Natural killer cell (primary cell): Measurements from ENCODE around the gene NELFCD. TPM values are rescaled to one million over a fixed set of nuclear protein-coding genes. Genes with fewer than 3 reads are reported as not detected.
A peak's percentile ranks its signal among the peaks of the same experiment; 100 is the strongest.

Experiments used
- ATAC-seq, 3 donors: fragments of 150-1000 bp in 2 of 3; fragments of 200-7000 bp in 1 of 3; cut with Tn5 transposase; 1 replicate in 1 of 3; 2 replicates in 2 of 3; pipeline ENCODE4 v1.10.0; 2021; ENCODE audit warnings: mild to moderate bottlenecking in 2 of 3, moderate library complexity in 2 of 3
- DNase-seq, 2 donors: peaks; one replicate each; pipeline versions ENCODE4 v3.0.0 to v3.0.0-alpha.2; 2013 to 2021; ENCODE audit warnings: mixed read lengths in 1 of 2
- H3K27ac ChIP-seq: one replicate; pipeline ENCODE4 v1.5.1; 2013; ENCODE audit warnings: mild to moderate bottlenecking, low read length
- H3K27me3 ChIP-seq: one replicate; pipeline ENCODE4 v1.6.1; 2013; ENCODE audit warnings: low read length; ENCODE audit not compliant: control insufficient read depth, insufficient read depth
- H3K36me3 ChIP-seq: one replicate; pipeline ENCODE4 v1.6.1; 2013; ENCODE audit warnings: low read length; ENCODE audit not compliant: control insufficient read depth, insufficient read depth
- H3K4me1 ChIP-seq: one replicate; pipeline ENCODE4 v1.6.1; 2013; ENCODE audit warnings: low read length; ENCODE audit not compliant: control insufficient read depth, insufficient read depth
- H3K4me3 ChIP-seq: one replicate; pipeline ENCODE4 v1.5.1; 2013; ENCODE audit warnings: low read length
- H3K9me3 ChIP-seq: one replicate; pipeline ENCODE4 v1.6.1; 2013; ENCODE audit warnings: low read length; ENCODE audit not compliant: control insufficient read depth, insufficient read depth
- H3K27ac Mint-ChIP-seq, 2 donors: one replicate each; pipeline ENCODE4 v1.8.0; 2022; ENCODE audit warnings: mild to moderate bottlenecking in 2 of 2, mixed read lengths in 2 of 2, moderate library complexity in 1 of 2
- H3K27me3 Mint-ChIP-seq, 2 donors: one replicate each; pipeline ENCODE4 v1.8.0; 2022; ENCODE audit warnings: low read depth in 2 of 2, mixed read lengths in 2 of 2
- H3K36me3 Mint-ChIP-seq: one replicate; pipeline ENCODE4 v1.8.0; 2022; ENCODE audit warnings: mixed read lengths
- H3K4me1 Mint-ChIP-seq, 2 donors: one replicate each; pipeline ENCODE4 v1.8.0; 2022; ENCODE audit warnings: mixed read lengths in 2 of 2
- H3K4me3 Mint-ChIP-seq: one replicate; pipeline ENCODE4 v1.8.0; 2022; ENCODE audit warnings: mild to moderate bottlenecking, moderate library complexity, mixed read lengths
- H3K9me3 Mint-ChIP-seq, 2 donors: one replicate each; pipeline ENCODE4 v1.8.0; 2022; ENCODE audit warnings: mixed read lengths in 2 of 2
- WGBS: methylation state at CpG from one replicate; pipeline ENCODE4 v1.1.7; 2013; ENCODE audit warnings: missing lambda C conversion rate; ENCODE audit not compliant: insufficient coverage; 5-methylcytosine and 5-hydroxymethylcytosine counted together
- intact Hi-C: fragments of 100-400 bp; cut with micrococcal nuclease; formaldehyde crosslinking; loops from one replicate; pipeline ENCODE4 v1.14.2; 2022
- total RNA-seq, 4 donors: library from RNA; stranded (reverse); fragments of 120-200 nt in 1 of 4; gene quantifications; one replicate each; pipeline versions ENCODE4 v1.2.3 to v1.2.4, GENCODE V29; 2013 to 2022
- TF ChIP-seq, protein P1 (sequence below): fragments of 200-600 bp; IDR thresholded peaks from one replicate; pipeline ENCODE4 v1.8.0; 2022; ENCODE audit warnings: antibody characterized with exemption

Gene NELFCD
- total RNA-seq, 3 donors from 2014 or later (not counting 1 experiment from before 2014, with no cell fraction given): 75.7 to 105 (median 92.6) TPM

- no peak for ATAC-seq
- H3K27ac ChIP-seq: no peak overlapping the region
- TF ChIP-seq, protein P1, sequence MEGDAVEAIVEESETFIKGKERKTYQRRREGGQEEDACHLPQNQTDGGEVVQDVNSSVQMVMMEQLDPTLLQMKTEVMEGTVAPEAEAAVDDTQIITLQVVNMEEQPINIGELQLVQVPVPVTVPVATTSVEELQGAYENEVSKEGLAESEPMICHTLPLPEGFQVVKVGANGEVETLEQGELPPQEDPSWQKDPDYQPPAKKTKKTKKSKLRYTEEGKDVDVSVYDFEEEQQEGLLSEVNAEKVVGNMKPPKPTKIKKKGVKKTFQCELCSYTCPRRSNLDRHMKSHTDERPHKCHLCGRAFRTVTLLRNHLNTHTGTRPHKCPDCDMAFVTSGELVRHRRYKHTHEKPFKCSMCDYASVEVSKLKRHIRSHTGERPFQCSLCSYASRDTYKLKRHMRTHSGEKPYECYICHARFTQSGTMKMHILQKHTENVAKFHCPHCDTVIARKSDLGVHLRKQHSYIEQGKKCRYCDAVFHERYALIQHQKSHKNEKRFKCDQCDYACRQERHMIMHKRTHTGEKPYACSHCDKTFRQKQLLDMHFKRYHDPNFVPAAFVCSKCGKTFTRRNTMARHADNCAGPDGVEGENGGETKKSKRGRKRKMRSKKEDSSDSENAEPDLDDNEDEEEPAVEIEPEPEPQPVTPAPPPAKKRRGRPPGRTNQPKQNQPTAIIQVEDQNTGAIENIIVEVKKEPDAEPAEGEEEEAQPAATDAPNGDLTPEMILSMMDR: no peak
- no peak overlapping the region for H3K4me3 ChIP-seq
- peak overlapping the region in 1 of 2 donors; percentile 16 for H3K27ac Mint-ChIP-seq
- WGBS: 76% methylated on average over 5 of the region's 5 CpGs
- DNase-seq: no peak
- no peak overlapping the region for H3K4me3 Mint-ChIP-seq
- H3K4me1 Mint-ChIP-seq: peaks cover 35 to 39% of the 10 kb centered on the region in 2 donors
- no peaks in the 10 kb centered on the region for H3K9me3 Mint-ChIP-seq
- H3K27me3 Mint-ChIP-seq: no peaks in the 10 kb centered on the region
- peaks cover 7% of the 10 kb centered on the region for H3K36me3 Mint-ChIP-seq
- H3K27me3 ChIP-seq: no peaks in the 10 kb centered on the region
- intact Hi-C loops: no loop called here
- H3K9me3 ChIP-seq: no peaks in the 10 kb centered on the region
- H3K36me3 ChIP-seq: peaks cover 34% of the 10 kb centered on the region
- peaks cover 13% of the 10 kb centered on the region for H3K4me1 ChIP-seq
Observed at GRCh38 chr20:59020938-59021551, 40.0 kb downstream of the NELFCD start.

DNA sequence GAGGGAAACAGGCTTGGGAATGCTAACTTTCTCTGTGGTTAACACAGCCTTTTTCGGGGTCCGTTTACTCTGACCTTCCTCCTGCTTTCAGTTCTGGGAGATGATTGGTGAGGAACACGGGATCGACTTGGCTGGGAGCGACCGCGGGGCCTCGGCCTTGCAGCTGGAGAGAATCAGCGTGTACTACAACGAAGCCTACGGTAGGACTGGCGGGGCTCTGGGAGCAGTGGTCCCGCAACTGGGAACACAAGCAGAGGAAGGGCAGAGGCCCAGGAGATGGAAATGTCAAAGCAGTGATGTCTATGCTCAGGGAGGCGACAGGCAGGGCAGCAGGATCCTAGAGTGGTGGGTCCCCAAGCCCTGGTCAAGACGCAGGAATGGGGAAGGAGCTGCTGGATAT, 41.7 kb downstream of the NELFCD start:
- H3K36me3 ChIP-seq: peaks cover 51% of the 10 kb centered on the region
- H3K9me3 Mint-ChIP-seq: no peaks in the 10 kb centered on the region
- H3K27me3 ChIP-seq: no peaks in the 10 kb centered on the region
- H3K4me1 ChIP-seq: peaks cover 8% of the 10 kb centered on the region
- no peaks in the 10 kb centered on the region for H3K9me3 ChIP-seq
- H3K4me3 ChIP-seq: no peak overlapping the region
- TF ChIP-seq, protein P1: no peak
- peaks cover 40% of the 10 kb centered on the region in 2 donors for H3K4me1 Mint-ChIP-seq
- H3K27ac Mint-ChIP-seq: peak overlapping the region; percentile 14 to 53
- H3K36me3 Mint-ChIP-seq: peaks cover 8% of the 10 kb centered on the region
- intact Hi-C loops: no loop called here
- ATAC-seq (no peak), DNase-seq (no peak)
- H3K4me3 Mint-ChIP-seq: no peak overlapping the region
- no peak overlapping the region for H3K27ac ChIP-seq
- H3K27me3 Mint-ChIP-seq: no peaks in the 10 kb centered on the region
- 98% methylated on average over 15 of the region's 15 CpGs for WGBS

DNA sequence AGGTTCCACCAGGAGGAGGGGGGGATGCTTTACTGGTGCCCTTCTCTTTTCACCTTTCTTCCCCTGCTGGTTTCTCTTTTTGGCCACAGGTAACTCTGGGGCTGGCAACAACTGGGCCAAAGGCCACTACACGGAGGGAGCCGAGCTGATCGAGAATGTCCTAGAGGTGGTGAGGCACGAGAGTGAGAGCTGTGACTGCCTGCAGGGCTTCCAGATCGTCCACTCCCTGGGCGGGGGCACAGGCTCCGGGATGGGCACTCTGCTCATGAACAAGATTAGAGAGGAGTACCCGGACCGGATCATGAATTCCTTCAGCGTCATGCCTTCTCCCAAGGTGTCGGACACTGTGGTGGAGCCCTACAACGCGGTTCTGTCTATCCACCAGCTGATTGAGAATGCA, 42.6 kb downstream of the NELFCD start:
- ATAC-seq (no peak), DNase-seq (no peak)
- 96% methylated on average over 13 of the region's 13 CpGs for WGBS
- intact Hi-C loops: no loop called here
- no peak overlapping the region for H3K27ac Mint-ChIP-seq
- no peak overlapping the region for H3K27ac ChIP-seq
- no peaks in the 10 kb centered on the region for H3K27me3 ChIP-seq
- no peaks in the 10 kb centered on the region for H3K27me3 Mint-ChIP-seq
- H3K9me3 Mint-ChIP-seq: no peaks in the 10 kb centered on the region
- peaks cover 56% of the 10 kb centered on the region for H3K36me3 ChIP-seq
- TF ChIP-seq, protein P1: no peak
- H3K4me1 Mint-ChIP-seq: peaks cover 42 to 46% of the 10 kb centered on the region in 2 donors
- peaks cover 8% of the 10 kb centered on the region for H3K4me1 ChIP-seq
- no peak overlapping the region for H3K4me3 Mint-ChIP-seq
- no peaks in the 10 kb centered on the region for H3K9me3 ChIP-seq
- no peak overlapping the region for H3K4me3 ChIP-seq
- peaks cover 11% of the 10 kb centered on the region for H3K36me3 Mint-ChIP-seq

DNA sequence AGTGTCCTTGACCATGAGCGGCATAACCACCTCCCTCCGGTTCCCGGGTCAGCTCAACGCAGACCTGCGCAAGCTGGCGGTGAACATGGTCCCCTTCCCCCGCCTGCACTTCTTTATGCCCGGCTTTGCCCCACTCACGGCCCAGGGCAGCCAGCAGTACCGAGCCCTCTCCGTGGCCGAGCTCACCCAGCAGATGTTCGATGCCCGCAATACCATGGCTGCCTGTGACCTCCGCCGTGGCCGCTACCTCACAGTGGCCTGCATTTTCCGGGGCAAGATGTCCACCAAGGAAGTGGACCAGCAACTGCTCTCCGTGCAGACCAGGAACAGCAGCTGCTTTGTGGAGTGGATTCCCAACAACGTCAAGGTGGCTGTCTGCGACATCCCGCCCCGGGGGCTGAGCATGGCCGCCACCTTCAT, 43.1 kb downstream of the NELFCD start:
- 95% methylated on average over 24 of the region's 24 CpGs for WGBS
- Histone ChIP-seq H3K9me3 (no peaks in the 10 kb centered on the region), H3K4me1 (peaks cover 8% of the 10 kb centered on the region), H3K27me3 (no peaks in the 10 kb centered on the region), H3K36me3 (peaks cover 61% of the 10 kb centered on the region), H3K27ac (no peak overlapping the region), H3K4me3 (no peak overlapping the region)
- H3K27ac Mint-ChIP-seq: no peak overlapping the region
- no peak overlapping the region for H3K4me3 Mint-ChIP-seq
- H3K36me3 Mint-ChIP-seq: peaks cover 16% of the 10 kb centered on the region
- ATAC-seq: no peak
- no peak for DNase-seq
- H3K9me3 Mint-ChIP-seq: no peaks in the 10 kb centered on the region
- TF ChIP-seq, protein P1: no peak
- H3K27me3 Mint-ChIP-seq: no peaks in the 10 kb centered on the region
- peaks cover 45 to 52% of the 10 kb centered on the region in 2 donors for H3K4me1 Mint-ChIP-seq
- intact Hi-C loops: no loop called here
